NB4 (cell line): ENCODE data around the gene DOCK3.
"Not testable (repeated sequence)": the region's sequence is repeated elsewhere in the genome, so short reads cannot be mapped to it uniquely, and the experiment has no call there.

Source experiments
- DNase-seq: peaks from one replicate; pipeline ENCODE4 v3.0.0; 2010; ENCODE audit warnings: low read depth
- H3K4me3 ChIP-seq: one replicate; pipeline ENCODE4 v1.5.1; 2011; ENCODE audit warnings: mild to moderate bottlenecking, low read depth, low read length, moderate library complexity
- MYC ChIP-seq: IDR thresholded peaks from 2 replicates; pipeline ENCODE4 v1.6.1; 2011; ENCODE audit warnings: low read depth, low read length
- POLR2A ChIP-seq: IDR thresholded peaks from 2 replicates; pipeline ENCODE4 v1.6.1; 2011; ENCODE audit warnings: mild to moderate bottlenecking; ENCODE audit not compliant: insufficient read length; ENCODE audit errors: extremely low read depth
- TF ChIP-seq, protein P1 (sequence below): IDR thresholded peaks from 2 replicates; pipeline ENCODE4 v1.6.1; 2011; ENCODE audit warnings: low read depth, low read length
- TF ChIP-seq, protein P2 (sequence below): IDR thresholded peaks from one replicate; pipeline ENCODE4 v1.5.1; 2012; ENCODE audit warnings: low read depth, low read length

Gene DOCK3

DNA sequence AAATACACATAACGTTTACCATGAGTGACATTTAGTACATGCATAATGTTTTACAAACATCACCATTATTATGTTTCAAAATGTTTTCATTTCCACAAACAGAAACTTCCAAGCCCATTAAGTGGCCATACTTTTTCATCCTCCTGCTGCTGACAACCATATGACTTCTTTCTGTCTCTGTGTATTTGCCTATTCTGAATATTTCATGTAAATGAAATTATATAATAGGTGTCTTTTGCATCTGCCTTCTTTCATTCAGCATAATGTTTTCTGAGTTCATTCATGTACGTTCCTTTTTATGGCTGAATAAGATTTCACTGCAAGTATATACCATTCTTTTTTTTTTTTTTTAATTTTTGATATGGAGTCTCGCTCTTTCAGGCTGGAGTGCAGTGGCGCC lies 209.0 kb downstream of the DOCK3 start:
- H3K4me3 ChIP-seq: no peak overlapping the region
- DNase-seq: no peak
- TF ChIP-seq, protein P1, sequence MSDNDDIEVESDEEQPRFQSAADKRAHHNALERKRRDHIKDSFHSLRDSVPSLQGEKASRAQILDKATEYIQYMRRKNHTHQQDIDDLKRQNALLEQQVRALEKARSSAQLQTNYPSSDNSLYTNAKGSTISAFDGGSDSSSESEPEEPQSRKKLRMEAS: no peak
- TF ChIP-seq POLR2A (no peak), MYC (no peak)
- TF ChIP-seq, protein P2, sequence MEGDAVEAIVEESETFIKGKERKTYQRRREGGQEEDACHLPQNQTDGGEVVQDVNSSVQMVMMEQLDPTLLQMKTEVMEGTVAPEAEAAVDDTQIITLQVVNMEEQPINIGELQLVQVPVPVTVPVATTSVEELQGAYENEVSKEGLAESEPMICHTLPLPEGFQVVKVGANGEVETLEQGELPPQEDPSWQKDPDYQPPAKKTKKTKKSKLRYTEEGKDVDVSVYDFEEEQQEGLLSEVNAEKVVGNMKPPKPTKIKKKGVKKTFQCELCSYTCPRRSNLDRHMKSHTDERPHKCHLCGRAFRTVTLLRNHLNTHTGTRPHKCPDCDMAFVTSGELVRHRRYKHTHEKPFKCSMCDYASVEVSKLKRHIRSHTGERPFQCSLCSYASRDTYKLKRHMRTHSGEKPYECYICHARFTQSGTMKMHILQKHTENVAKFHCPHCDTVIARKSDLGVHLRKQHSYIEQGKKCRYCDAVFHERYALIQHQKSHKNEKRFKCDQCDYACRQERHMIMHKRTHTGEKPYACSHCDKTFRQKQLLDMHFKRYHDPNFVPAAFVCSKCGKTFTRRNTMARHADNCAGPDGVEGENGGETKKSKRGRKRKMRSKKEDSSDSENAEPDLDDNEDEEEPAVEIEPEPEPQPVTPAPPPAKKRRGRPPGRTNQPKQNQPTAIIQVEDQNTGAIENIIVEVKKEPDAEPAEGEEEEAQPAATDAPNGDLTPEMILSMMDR: no peak

DNA sequence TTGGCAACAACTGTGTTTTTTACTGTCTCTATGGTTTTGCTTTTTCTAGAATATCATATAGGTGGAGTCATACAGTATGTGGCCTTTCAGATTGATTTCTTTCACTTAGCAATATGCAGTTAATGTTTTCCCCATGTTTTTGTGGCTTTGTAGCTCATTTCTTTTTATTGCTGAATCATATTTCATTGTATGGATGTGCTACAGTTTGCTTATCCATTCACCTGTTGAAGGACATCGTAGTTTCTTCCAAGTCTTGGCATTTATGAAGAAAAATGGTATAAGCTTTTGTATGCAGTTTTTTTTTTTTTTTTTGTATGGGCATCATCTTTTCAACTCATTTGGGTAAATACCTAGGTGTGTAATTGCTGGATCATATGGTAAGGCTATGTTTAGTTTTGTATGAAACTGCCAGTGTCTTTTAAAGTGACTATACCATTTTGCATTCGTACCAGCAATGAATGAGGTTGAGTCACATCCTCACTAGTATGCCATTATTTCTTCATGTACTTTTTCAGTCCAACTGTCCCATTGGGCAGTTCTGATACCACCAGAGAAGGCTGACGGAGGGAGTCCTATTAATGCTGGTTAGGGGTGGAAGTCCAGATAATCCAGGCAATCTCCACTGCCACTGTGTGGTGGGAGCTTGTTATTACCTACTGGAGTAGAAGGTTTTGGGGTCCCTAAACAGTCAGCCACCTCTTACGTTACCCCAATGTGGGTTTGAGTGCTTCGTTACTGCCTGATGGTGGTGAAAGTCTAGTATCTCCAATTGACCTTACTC lies 210.5 kb downstream of the DOCK3 start:
- no peak for TF ChIP-seq POLR2A
- TF ChIP-seq, protein P2: peak; percentile 9
- H3K4me3 ChIP-seq: no peak overlapping the region
- DNase-seq: peak; percentile 9

DNA sequence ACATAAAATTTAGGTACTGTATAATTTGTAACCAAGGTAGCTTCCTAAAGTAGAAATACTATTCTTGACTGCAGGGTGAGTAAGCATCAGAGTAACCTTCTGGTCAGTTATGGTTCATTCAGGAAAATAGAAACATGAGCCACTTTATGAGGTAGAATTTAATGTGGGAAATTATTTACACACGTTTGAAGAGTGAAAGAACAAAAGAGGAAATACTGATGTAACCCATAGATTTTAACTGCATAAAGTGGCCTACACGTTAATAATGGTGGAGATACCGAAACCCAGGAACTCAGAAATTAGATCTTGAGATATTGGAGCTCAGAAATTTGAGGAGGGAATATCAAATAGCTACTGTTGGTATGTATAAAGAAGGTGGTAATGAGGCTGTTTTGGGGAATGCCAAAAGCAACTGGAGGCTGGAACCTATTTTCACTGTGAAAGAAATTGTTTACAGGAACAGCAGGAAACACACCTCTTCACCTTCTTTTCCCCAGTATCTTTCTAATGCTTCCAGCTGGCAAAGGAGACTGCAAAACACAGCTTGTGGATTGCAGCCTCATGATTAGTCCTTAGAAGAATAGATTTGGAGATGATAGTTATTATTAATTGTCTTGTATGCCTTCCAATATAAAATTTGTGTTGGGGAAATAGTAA lies 216.1 kb downstream of the DOCK3 start:
- no peak for DNase-seq
- TF ChIP-seq, protein P2: no peak
- TF ChIP-seq, protein P1: no peak
- TF ChIP-seq MYC (no peak), POLR2A (no peak)
- no peak overlapping the region for H3K4me3 ChIP-seq

DNA sequence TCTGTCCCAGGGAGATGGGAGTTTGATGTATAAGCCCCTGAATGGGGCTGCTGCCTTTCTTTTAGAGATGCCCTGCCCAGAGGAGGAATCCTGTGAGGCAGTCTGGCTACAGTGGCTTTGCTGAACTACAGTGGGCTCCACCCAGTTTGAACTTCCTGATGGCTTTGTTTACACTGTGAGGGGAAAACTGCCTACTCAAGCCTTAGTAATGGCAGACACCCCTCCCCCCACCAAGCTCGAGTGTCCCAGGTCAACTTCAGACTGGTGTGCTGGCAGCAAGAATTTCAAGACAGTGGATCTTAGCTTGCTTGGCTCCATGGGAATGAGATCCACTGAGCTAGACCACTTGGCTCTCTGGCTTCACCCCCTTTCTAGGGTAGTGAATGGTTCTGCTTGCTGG lies 226.4 kb downstream of the DOCK3 start:
- H3K4me3 ChIP-seq, DNase-seq: not testable (repeated sequence)

DNA sequence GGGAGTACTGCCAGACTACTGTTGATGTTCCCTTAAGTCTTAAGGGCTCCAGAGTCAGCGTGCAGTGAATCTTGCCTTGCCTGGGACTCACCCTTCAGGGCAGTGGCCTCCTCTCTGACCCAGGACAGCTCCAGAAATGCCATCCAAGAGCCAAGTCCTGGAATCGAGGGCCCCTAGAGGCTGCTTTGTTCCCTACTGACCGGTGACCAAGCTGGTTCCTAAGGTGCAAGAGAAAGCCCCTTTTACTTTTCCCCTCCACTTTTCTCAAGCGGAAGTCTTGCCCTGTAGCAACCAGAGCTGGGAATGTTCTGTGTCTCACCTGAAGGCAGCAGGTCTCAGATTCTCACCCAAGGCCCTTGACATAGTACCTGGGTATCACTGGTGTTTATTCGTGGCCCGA lies 238.0 kb downstream of the DOCK3 start:
- no peak overlapping the region for H3K4me3 ChIP-seq
- TF ChIP-seq, protein P2: no peak
- DNase-seq: no peak

DNA sequence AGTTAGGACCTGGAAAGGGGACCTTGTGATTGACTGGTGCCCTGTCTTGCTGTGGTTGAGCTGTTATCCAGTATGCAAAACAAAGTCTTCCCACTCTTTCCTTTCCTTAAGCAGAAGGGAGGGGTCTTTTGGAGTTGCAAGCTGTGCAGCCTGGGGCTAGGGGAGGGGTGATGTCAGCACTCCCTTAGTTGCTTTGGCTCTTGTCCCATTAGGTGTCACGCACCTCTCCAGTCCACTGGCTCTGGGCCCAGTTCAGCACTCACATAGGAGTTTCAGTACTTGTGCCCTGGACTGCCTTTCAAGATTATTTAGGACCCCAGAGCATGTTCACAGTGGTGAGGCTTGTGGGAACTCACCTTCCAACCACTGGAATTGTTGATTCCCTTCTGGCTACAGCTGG lies 238.5 kb downstream of the DOCK3 start:
- TF ChIP-seq, protein P2: no peak
- TF ChIP-seq, protein P1: no peak
- TF ChIP-seq MYC (no peak), POLR2A (no peak)
- H3K4me3 ChIP-seq: no peak overlapping the region
- no peak for DNase-seq

DNA sequence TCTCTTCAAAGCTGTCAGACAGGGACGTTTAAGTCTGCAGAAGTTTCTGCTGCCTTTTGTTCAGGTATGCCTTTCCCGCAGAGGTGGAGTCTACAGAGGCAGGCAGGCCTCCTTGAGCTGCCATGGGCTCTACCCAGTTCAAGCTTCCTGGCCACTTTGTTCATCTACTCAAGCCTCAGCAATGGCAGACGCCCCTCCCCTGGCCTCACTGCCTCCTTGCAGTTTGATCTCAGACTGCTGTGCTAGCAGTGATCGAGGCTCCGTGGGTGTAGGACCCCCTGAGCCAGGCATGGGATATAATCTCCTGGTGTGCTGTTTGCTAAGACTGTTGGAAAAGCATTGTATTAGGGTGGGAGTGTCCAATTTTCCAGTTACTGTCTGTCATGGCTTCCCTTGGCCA lies 247.3 kb downstream of the DOCK3 start:
- H3K4me3 ChIP-seq, DNase-seq: not testable (repeated sequence)
